Activated CD4-positive, alpha-beta T cell treated with anti-CD3 and anti-CD28 coated beads for 36 hours (primary cell): Measurements from ENCODE around the gene POSTN. TPM values are rescaled to one million over a fixed set of nuclear protein-coding genes. Genes with fewer than 3 reads are reported as not detected.

Source experiments
- ATAC-seq: fragments of 200-7000 bp; cut with Tn5 transposase; one replicate; pipeline ENCODE4 v1.10.0; 2021; ENCODE audit warnings: mild to moderate bottlenecking, moderate library complexity
- CTCF ChIA-PET: fragments of 350-600 bp; sonication (Branson Sonifier 250); formaldehyde crosslinking; loops from one replicate; lab custom pipeline; 2021; ENCODE audit warnings: antibody characterized with exemption; lab: Charles Lee
- POLR2A ChIA-PET: fragments of 350-600 bp; sonication (Branson Sonifier 250); formaldehyde crosslinking; loops from one replicate; lab custom pipeline; 2021; ENCODE audit warnings: antibody characterized with exemption, inconsistent platforms; lab: Charles Lee
- DNase-seq: peaks from one replicate; pipeline ENCODE4 v3.0.0-alpha.2; 2020
- H3K27ac Mint-ChIP-seq: one replicate; pipeline ENCODE4 v1.8.0; 2021; ENCODE audit warnings: mixed read lengths
- H3K27me3 Mint-ChIP-seq: one replicate; pipeline ENCODE4 v1.8.0; 2021; ENCODE audit warnings: mixed read lengths
- H3K36me3 Mint-ChIP-seq: one replicate; pipeline ENCODE4 v1.8.0; 2021; ENCODE audit warnings: low read depth, mixed read lengths
- H3K4me1 Mint-ChIP-seq: one replicate; pipeline ENCODE4 v1.8.0; 2021; ENCODE audit warnings: mixed read lengths
- H3K4me3 Mint-ChIP-seq: one replicate; pipeline ENCODE4 v1.8.0; 2021; ENCODE audit warnings: mild to moderate bottlenecking, moderate library complexity, mixed read lengths
- H3K9me3 Mint-ChIP-seq: one replicate; pipeline ENCODE4 v1.8.0; 2021; ENCODE audit warnings: low read depth, mixed read lengths
- intact Hi-C, 2 experiments: fragments of 100-400 bp; cut with DNase I in 1 of 2; cut with micrococcal nuclease in 1 of 2; formaldehyde crosslinking; loops; one replicate each; pipeline versions ENCODE4 v1.14.2 to v1.15.1; 2022 to 2024; cut with DNase I, micrococcal nuclease
- total RNA-seq, 2 experiments: library from RNA; stranded (reverse); gene quantifications; one replicate each; pipeline ENCODE4 v1.2.3, GENCODE V29; 2021

POSTN gene
- total RNA-seq, 2 experiments from 2014 or later, result not detected

- ChIA-PET POLR2A (no interaction called here), CTCF (no interaction called here)
- ATAC-seq, result no peak
Measured at GRCh38 chr13:37539976-37540605, 58.5 kb downstream of the POSTN start.

GRCh38 chr13:37539170-37539569 lies 59.4 kb downstream of the POSTN start:
- Mint-ChIP-seq H3K27ac (no peak overlapping the region), H3K9me3 (peaks cover 4% of the 10 kb centered on the region), H3K4me3 (no peak overlapping the region), H3K27me3 (no peaks in the 10 kb centered on the region), H3K36me3 (no peaks in the 10 kb centered on the region), H3K4me1 (no peaks in the 10 kb centered on the region)
- CTCF ChIA-PET, result no interaction called here
- no peak for ATAC-seq
- intact Hi-C loops, result no loop called here
- DNase-seq, result no peak
- POLR2A ChIA-PET, result no interaction called here

More at GRCh38 chr13:37539976-37540605, 58.5 kb downstream of the POSTN start:
- no peaks in the 10 kb centered on the region for H3K27me3 Mint-ChIP-seq
- H3K27ac Mint-ChIP-seq, result no peak overlapping the region
- DNase-seq, result no peak
- no peak overlapping the region for H3K4me3 Mint-ChIP-seq
- H3K9me3 Mint-ChIP-seq, result peaks cover 4% of the 10 kb centered on the region
- intact Hi-C loops, result no loop called here
- H3K4me1 Mint-ChIP-seq, result no peaks in the 10 kb centered on the region
- no peaks in the 10 kb centered on the region for H3K36me3 Mint-ChIP-seq

GRCh38 chr13:37535501-37535900 lies 63.1 kb downstream of the POSTN start:
- Mint-ChIP-seq H3K36me3 (no peaks in the 10 kb centered on the region), H3K9me3 (peaks cover 13% of the 10 kb centered on the region), H3K27ac (no peak overlapping the region), H3K4me3 (no peak overlapping the region), H3K27me3 (no peaks in the 10 kb centered on the region), H3K4me1 (no peaks in the 10 kb centered on the region)
- CTCF ChIA-PET, result no interaction called here
- ATAC-seq (no peak), DNase-seq (no peak)
- POLR2A ChIA-PET, result no interaction called here
- intact Hi-C loops, result no loop called here

- no peaks in the 10 kb centered on the region for H3K36me3 Mint-ChIP-seq
- ChIA-PET POLR2A (no interaction called here), CTCF (no interaction called here)
- intact Hi-C loops, result no loop called here
- no peaks in the 10 kb centered on the region for H3K4me1 Mint-ChIP-seq
- no peak overlapping the region for H3K27ac Mint-ChIP-seq
- no peak for ATAC-seq
- H3K4me3 Mint-ChIP-seq, result no peak overlapping the region
- H3K27me3 Mint-ChIP-seq, result no peaks in the 10 kb centered on the region
- DNase-seq, result no peak
- peaks cover 11% of the 10 kb centered on the region for H3K9me3 Mint-ChIP-seq
Measured at GRCh38 chr13:37534676-37535075, 63.9 kb downstream of the POSTN start.

- Mint-ChIP-seq H3K27me3 (no peaks in the 10 kb centered on the region), H3K36me3 (no peaks in the 10 kb centered on the region), H3K27ac (no peak overlapping the region), H3K9me3 (peaks cover 11% of the 10 kb centered on the region), H3K4me1 (no peaks in the 10 kb centered on the region), H3K4me3 (no peak overlapping the region)
- intact Hi-C loops, result no loop called here
- ChIA-PET POLR2A (no interaction called here), CTCF (no interaction called here)
- DNase-seq (no peak), ATAC-seq (no peak)
Measured at GRCh38 chr13:37534181-37534580, 64.4 kb downstream of the POSTN start.

- Mint-ChIP-seq H3K4me1 (no peaks in the 10 kb centered on the region), H3K36me3 (no peaks in the 10 kb centered on the region), H3K4me3 (no peak overlapping the region), H3K9me3 (peaks cover 11% of the 10 kb centered on the region), H3K27me3 (no peaks in the 10 kb centered on the region), H3K27ac (no peak overlapping the region)
- CTCF ChIA-PET, result no interaction called here
- no peak for ATAC-seq
- POLR2A ChIA-PET, result no interaction called here
- DNase-seq, result no peak
- intact Hi-C loops, result no loop called here
Measured at GRCh38 chr13:37531049-37531448, 67.5 kb downstream of the POSTN start.

GRCh38 chr13:37529751-37530385 lies 68.7 kb downstream of the POSTN start:
- POLR2A ChIA-PET, result no interaction called here
- intact Hi-C loops, result no loop called here
- no peak overlapping the region for H3K27ac Mint-ChIP-seq
- H3K4me1 Mint-ChIP-seq, result no peaks in the 10 kb centered on the region
- H3K27me3 Mint-ChIP-seq, result no peaks in the 10 kb centered on the region
- H3K36me3 Mint-ChIP-seq, result no peaks in the 10 kb centered on the region
- no peak overlapping the region for H3K4me3 Mint-ChIP-seq
- DNase-seq (no peak), ATAC-seq (no peak)
- CTCF ChIA-PET, result no interaction called here
- peaks cover 11% of the 10 kb centered on the region for H3K9me3 Mint-ChIP-seq

GRCh38 chr13:37526710-37527473 lies 71.7 kb downstream of the POSTN start:
- H3K36me3 Mint-ChIP-seq, result no peaks in the 10 kb centered on the region
- intact Hi-C loops, result no loop called here
- H3K27me3 Mint-ChIP-seq, result peaks cover 2% of the 10 kb centered on the region
- H3K4me3 Mint-ChIP-seq, result no peak overlapping the region
- no peak overlapping the region for H3K27ac Mint-ChIP-seq
- POLR2A ChIA-PET, result no interaction called here
- H3K9me3 Mint-ChIP-seq, result peaks cover 11% of the 10 kb centered on the region
- CTCF ChIA-PET, result interaction anchor here (0.6 to 1.7 kb wide), 2 partner anchors 54 to 135 kb away, joined by 3 to 5 read pairs; no protein-coding TSS in a partner anchor
- no peaks in the 10 kb centered on the region for H3K4me1 Mint-ChIP-seq
- no peak for ATAC-seq
- DNase-seq, result no peak

- H3K27me3 Mint-ChIP-seq, result no peaks in the 10 kb centered on the region
- CTCF ChIA-PET, result no interaction called here
- intact Hi-C loops, result no loop called here
- POLR2A ChIA-PET, result no interaction called here
- DNase-seq (no peak), ATAC-seq (no peak)
- H3K36me3 Mint-ChIP-seq, result no peaks in the 10 kb centered on the region
- H3K27ac Mint-ChIP-seq, result no peak overlapping the region
- H3K4me3 Mint-ChIP-seq, result no peak overlapping the region
- no peaks in the 10 kb centered on the region for H3K4me1 Mint-ChIP-seq
- H3K9me3 Mint-ChIP-seq, result no peaks in the 10 kb centered on the region
Measured at GRCh38 chr13:37515226-37515625, 83.3 kb downstream of the POSTN start.
